Measurements from ENCODE around the gene KNOP1.
"Not testable (repeated sequence)": the region's sequence is repeated elsewhere in the genome, so short reads cannot be mapped to it uniquely, and the experiment has no call there.

Gene KNOP1

GRCh38 chr16:19677402-19677801 lies 40.6 kb downstream of the KNOP1 start:
- no peak overlapping the region for H3K4me3 ChIP-seq (ENCODE audit: low read length)
- no peaks in the 10 kb centered on the region for H3K4me1 ChIP-seq (ENCODE audit: control insufficient read depth, insufficient read depth, low read length)
- H3K27me3 ChIP-seq (ENCODE audit: control insufficient read depth, insufficient read depth, low read length): no peaks in the 10 kb centered on the region
- no peaks in the 10 kb centered on the region for H3K9me3 ChIP-seq (replicated peaks; ENCODE audit: low read length)
- H3K4me2 ChIP-seq (ENCODE audit: low read length): no peak overlapping the region
- H3K36me3 ChIP-seq (ENCODE audit: insufficient read depth, low read length): peaks cover 28% of the 10 kb centered on the region
- no peak overlapping the region for H3K9ac ChIP-seq (ENCODE audit: low read depth, low read length)

DNA sequence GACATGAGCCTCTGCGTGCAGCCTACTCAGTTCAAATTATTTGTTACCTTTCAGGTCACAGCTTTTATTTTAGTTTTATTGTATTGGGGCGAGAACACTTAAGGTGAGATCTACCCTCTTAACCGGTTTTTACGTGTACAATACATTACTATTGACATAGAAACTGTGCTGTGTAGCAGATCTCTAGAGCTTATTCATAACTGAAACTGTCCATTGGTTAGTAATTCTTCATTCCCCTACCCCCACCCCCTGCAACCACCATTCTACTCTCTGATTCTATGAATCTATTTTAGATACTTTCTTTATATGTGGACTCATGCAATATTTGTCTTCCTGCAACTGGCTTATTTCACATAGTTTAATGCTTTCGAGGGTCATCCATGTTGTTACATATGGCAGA lies 43.5 kb downstream of the KNOP1 start:
- Histone ChIP-seq H3K4me2 (ENCODE audit: low read length) (no peak overlapping the region), H3K9ac (ENCODE audit: low read depth, low read length) (no peak overlapping the region), H3K4me1 (ENCODE audit: control insufficient read depth, insufficient read depth, low read length) (no peaks in the 10 kb centered on the region), H3K27me3 (ENCODE audit: control insufficient read depth, insufficient read depth, low read length) (no peaks in the 10 kb centered on the region), H3K36me3 (ENCODE audit: insufficient read depth, low read length) (peaks cover 31% of the 10 kb centered on the region), H3K9me3 (replicated peaks; ENCODE audit: low read length) (no peaks in the 10 kb centered on the region), H3K4me3 (ENCODE audit: low read length) (no peak overlapping the region)

DNA sequence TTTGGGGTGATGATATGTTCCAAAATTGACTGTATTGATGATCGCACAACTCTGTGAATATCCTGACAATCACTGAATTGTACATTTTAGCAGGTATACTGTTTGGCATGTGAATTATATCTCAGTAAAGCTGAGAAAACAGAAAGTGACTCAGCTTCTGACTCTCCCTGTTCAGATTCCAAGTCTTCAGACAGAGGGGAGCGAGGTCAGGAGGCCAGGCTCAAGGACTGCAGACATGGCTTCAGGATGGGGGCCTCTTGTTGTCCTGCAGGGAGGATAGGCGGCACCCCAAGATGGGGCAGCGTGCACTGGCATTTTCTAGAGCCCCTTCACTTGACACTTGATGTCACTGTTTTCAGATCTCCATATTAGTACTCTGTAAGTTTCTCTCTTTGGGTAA lies 45.6 kb downstream of the KNOP1 start:
- H3K36me3 ChIP-seq (ENCODE audit: insufficient read depth, low read length): peaks cover 24% of the 10 kb centered on the region
- H3K4me3 ChIP-seq (ENCODE audit: low read length): no peak overlapping the region
- no peaks in the 10 kb centered on the region for H3K27me3 ChIP-seq (ENCODE audit: control insufficient read depth, insufficient read depth, low read length)
- no peak overlapping the region for H3K9ac ChIP-seq (ENCODE audit: low read depth, low read length)
- H3K4me1 ChIP-seq (ENCODE audit: control insufficient read depth, insufficient read depth, low read length): no peaks in the 10 kb centered on the region
- no peak overlapping the region for H3K4me2 ChIP-seq (ENCODE audit: low read length)
- no peaks in the 10 kb centered on the region for H3K9me3 ChIP-seq (replicated peaks; ENCODE audit: low read length)

GRCh38 chr16:19666477-19666876 lies 51.5 kb downstream of the KNOP1 start:
- Histone ChIP-seq H3K36me3 (ENCODE audit: insufficient read depth, low read length) (peaks cover 14% of the 10 kb centered on the region), H3K4me1 (ENCODE audit: control insufficient read depth, insufficient read depth, low read length) (no peaks in the 10 kb centered on the region), H3K27me3 (ENCODE audit: control insufficient read depth, insufficient read depth, low read length) (no peaks in the 10 kb centered on the region)

GRCh38 chr16:19665313-19665712 lies 52.7 kb downstream of the KNOP1 start:
- H3K27me3 ChIP-seq (ENCODE audit: control insufficient read depth, insufficient read depth, low read length); H3K4me3 ChIP-seq (ENCODE audit: low read length); H3K4me1 ChIP-seq (ENCODE audit: control insufficient read depth, insufficient read depth, low read length); H3K9me3 ChIP-seq (replicated peaks; ENCODE audit: low read length); H3K4me2 ChIP-seq (ENCODE audit: low read length); H3K9ac ChIP-seq (ENCODE audit: low read depth, low read length); H3K36me3 ChIP-seq (ENCODE audit: insufficient read depth, low read length): not testable (repeated sequence)

More at GRCh38 chr16:19666477-19666876, 51.5 kb downstream of the KNOP1 start:
- Histone ChIP-seq H3K4me2 (ENCODE audit: low read length) (no peak overlapping the region), H3K9ac (ENCODE audit: low read depth, low read length) (no peak overlapping the region), H3K4me3 (ENCODE audit: low read length) (no peak overlapping the region), H3K9me3 (replicated peaks; ENCODE audit: low read length) (no peaks in the 10 kb centered on the region)

GRCh38 chr16:19664166-19664565 lies 53.9 kb downstream of the KNOP1 start:
- Histone ChIP-seq H3K4me1 (ENCODE audit: control insufficient read depth, insufficient read depth, low read length) (no peaks in the 10 kb centered on the region), H3K9ac (ENCODE audit: low read depth, low read length) (no peak overlapping the region), H3K9me3 (replicated peaks; ENCODE audit: low read length) (no peaks in the 10 kb centered on the region), H3K27me3 (ENCODE audit: control insufficient read depth, insufficient read depth, low read length) (no peaks in the 10 kb centered on the region), H3K4me2 (ENCODE audit: low read length) (no peak overlapping the region), H3K4me3 (ENCODE audit: low read length) (no peak overlapping the region), H3K36me3 (ENCODE audit: insufficient read depth, low read length) (peaks cover 5% of the 10 kb centered on the region)

GRCh38 chr16:19662351-19662750 lies 55.7 kb downstream of the KNOP1 start:
- no peaks in the 10 kb centered on the region for H3K27me3 ChIP-seq (ENCODE audit: control insufficient read depth, insufficient read depth, low read length)
- H3K36me3 ChIP-seq (ENCODE audit: insufficient read depth, low read length): peaks cover 8% of the 10 kb centered on the region
- H3K9me3 ChIP-seq (replicated peaks; ENCODE audit: low read length): no peaks in the 10 kb centered on the region
- H3K4me3 ChIP-seq (ENCODE audit: low read length): no peak overlapping the region
- no peak overlapping the region for H3K9ac ChIP-seq (ENCODE audit: low read depth, low read length)
- H3K4me1 ChIP-seq (ENCODE audit: control insufficient read depth, insufficient read depth, low read length): no peaks in the 10 kb centered on the region
- no peak overlapping the region for H3K4me2 ChIP-seq (ENCODE audit: low read length)

- peaks cover 6% of the 10 kb centered on the region for H3K36me3 ChIP-seq (ENCODE audit: insufficient read depth, low read length)
- H3K9ac ChIP-seq (ENCODE audit: low read depth, low read length): no peak overlapping the region
- H3K4me2 ChIP-seq (ENCODE audit: low read length): no peak overlapping the region
- H3K27me3 ChIP-seq (ENCODE audit: control insufficient read depth, insufficient read depth, low read length): no peaks in the 10 kb centered on the region
- no peak overlapping the region for H3K4me3 ChIP-seq (ENCODE audit: low read length)
- no peaks in the 10 kb centered on the region for H3K9me3 ChIP-seq (replicated peaks; ENCODE audit: low read length)
- H3K4me1 ChIP-seq (ENCODE audit: control insufficient read depth, insufficient read depth, low read length): no peaks in the 10 kb centered on the region
These were observed 57.6 kb downstream of the KNOP1 start for GRCh38 chr16:19660432-19660831.

GRCh38 chr16:19659554-19659953 lies 58.5 kb downstream of the KNOP1 start:
- H3K36me3 ChIP-seq (ENCODE audit: insufficient read depth, low read length): peaks cover 15% of the 10 kb centered on the region
- H3K27me3 ChIP-seq (ENCODE audit: control insufficient read depth, insufficient read depth, low read length): no peaks in the 10 kb centered on the region
- H3K9me3 ChIP-seq (replicated peaks; ENCODE audit: low read length): no peaks in the 10 kb centered on the region
- H3K4me2 ChIP-seq (ENCODE audit: low read length): no peak overlapping the region
- H3K9ac ChIP-seq (ENCODE audit: low read depth, low read length): no peak overlapping the region
- H3K4me1 ChIP-seq (ENCODE audit: control insufficient read depth, insufficient read depth, low read length): no peaks in the 10 kb centered on the region
- H3K4me3 ChIP-seq (ENCODE audit: low read length): no peak overlapping the region

- peaks cover 32% of the 10 kb centered on the region for H3K36me3 ChIP-seq (ENCODE audit: insufficient read depth, low read length)
- H3K4me1 ChIP-seq (ENCODE audit: control insufficient read depth, insufficient read depth, low read length): no peaks in the 10 kb centered on the region
- H3K4me3 ChIP-seq (ENCODE audit: low read length): no peak overlapping the region
- no peaks in the 10 kb centered on the region for H3K9me3 ChIP-seq (replicated peaks; ENCODE audit: low read length)
- H3K27me3 ChIP-seq (ENCODE audit: control insufficient read depth, insufficient read depth, low read length): no peaks in the 10 kb centered on the region
- H3K4me2 ChIP-seq (ENCODE audit: low read length): no peak overlapping the region
- H3K9ac ChIP-seq (ENCODE audit: low read depth, low read length): no peak overlapping the region
These were observed 60.2 kb downstream of the KNOP1 start for GRCh38 chr16:19657831-19658230.

GRCh38 chr16:19655242-19655777 lies 62.7 kb downstream of the KNOP1 start:
- peaks cover 47% of the 10 kb centered on the region for H3K36me3 ChIP-seq (ENCODE audit: insufficient read depth, low read length)
- no peak overlapping the region for H3K4me2 ChIP-seq (ENCODE audit: low read length)
- H3K4me3 ChIP-seq (ENCODE audit: low read length): no peak overlapping the region
- H3K4me1 ChIP-seq (ENCODE audit: control insufficient read depth, insufficient read depth, low read length): no peaks in the 10 kb centered on the region
- no peaks in the 10 kb centered on the region for H3K9me3 ChIP-seq (replicated peaks; ENCODE audit: low read length)
- no peak overlapping the region for H3K9ac ChIP-seq (ENCODE audit: low read depth, low read length)
- H3K27me3 ChIP-seq (ENCODE audit: control insufficient read depth, insufficient read depth, low read length): no peaks in the 10 kb centered on the region

GRCh38 chr16:19654147-19654546 lies 63.9 kb downstream of the KNOP1 start:
- H3K9ac ChIP-seq (ENCODE audit: low read depth, low read length): no peak overlapping the region
- H3K36me3 ChIP-seq (ENCODE audit: insufficient read depth, low read length): peaks cover 55% of the 10 kb centered on the region
- no peaks in the 10 kb centered on the region for H3K9me3 ChIP-seq (replicated peaks; ENCODE audit: low read length)
- no peaks in the 10 kb centered on the region for H3K27me3 ChIP-seq (ENCODE audit: control insufficient read depth, insufficient read depth, low read length)
- no peak overlapping the region for H3K4me2 ChIP-seq (ENCODE audit: low read length)
- H3K4me1 ChIP-seq (ENCODE audit: control insufficient read depth, insufficient read depth, low read length): no peaks in the 10 kb centered on the region
- H3K4me3 ChIP-seq (ENCODE audit: low read length): no peak overlapping the region
